Progenitor cell of endocrine pancreas (in vitro differentiated cells): ENCODE results near the gene WDR27. TPM values are rescaled to one million over a fixed set of nuclear protein-coding genes. Genes with fewer than 3 reads are reported as not detected.
A peak's percentile ranks its signal among the peaks of the same experiment; 100 is the strongest.

Source experiments
- DNase-seq: peaks from one replicate; pipeline ENCODE4 v3.0.0; 2021; ENCODE audit warnings: low spot score; ENCODE audit not compliant: unreplicated experiment
- H3K27ac Mint-ChIP-seq: 2 replicates; pipeline ENCODE4 v1.8.0; 2021; ENCODE audit warnings: mild to moderate bottlenecking, moderate library complexity, mixed read lengths
- H3K27me3 Mint-ChIP-seq: 2 replicates; pipeline ENCODE4 v1.8.0; 2021; ENCODE audit warnings: mixed read lengths
- H3K36me3 Mint-ChIP-seq: 2 replicates; pipeline ENCODE4 v1.8.0; 2022; ENCODE audit warnings: mixed read lengths; ENCODE audit not compliant: insufficient read depth
- H3K4me1 Mint-ChIP-seq: 2 replicates; pipeline ENCODE4 v1.8.0; 2021; ENCODE audit warnings: low read depth, mixed read lengths
- H3K4me3 Mint-ChIP-seq: 2 replicates; pipeline ENCODE4 v1.8.0; 2021; ENCODE audit warnings: low read depth, mild to moderate bottlenecking, moderate library complexity, mixed read lengths
- H3K9me3 Mint-ChIP-seq: 2 replicates; pipeline ENCODE4 v1.8.0; 2021; ENCODE audit warnings: low read depth, mixed read lengths
- CTCF ChIP-seq: fragments of 200-600 bp; sonication (generic); IDR thresholded peaks from one replicate; pipeline ENCODE4 v1.5.0; 2021; ENCODE audit warnings: antibody characterized with exemption, mild to moderate bottlenecking; ENCODE audit not compliant: unreplicated experiment
- total RNA-seq: library from RNA; stranded (reverse); gene quantifications from 2 replicates; pipeline ENCODE4 v1.2.1, GENCODE V29; 2021

WDR27 gene
- total RNA-seq, 1 donor from 2014 or later, result 123 TPM

- Mint-ChIP-seq H3K4me3 (no peak overlapping the region), H3K9me3 (no peaks in the 10 kb centered on the region), H3K36me3 (no peaks in the 10 kb centered on the region), H3K27ac (peak overlapping the region; percentile 74), H3K27me3 (peaks cover 3% of the 10 kb centered on the region), H3K4me1 (peaks cover 10% of the 10 kb centered on the region)
- TF ChIP-seq CTCF, result no peak
- DNase-seq, result no peak
These were observed 248.8 kb downstream of the WDR27 start for GRCh38 chr6:169452869-169453620.

- peaks cover 3% of the 10 kb centered on the region for H3K27me3 Mint-ChIP-seq
- H3K4me3 Mint-ChIP-seq, result no peak overlapping the region
- no peaks in the 10 kb centered on the region for H3K9me3 Mint-ChIP-seq
- DNase-seq, result no peak
- no peak for TF ChIP-seq CTCF
- peaks cover 10% of the 10 kb centered on the region for H3K4me1 Mint-ChIP-seq
- H3K36me3 Mint-ChIP-seq, result no peaks in the 10 kb centered on the region
- peak overlapping the region; percentile 37 for H3K27ac Mint-ChIP-seq
These were observed 249.5 kb downstream of the WDR27 start for GRCh38 chr6:169452117-169452868.

- peaks cover 3% of the 10 kb centered on the region for H3K27me3 Mint-ChIP-seq
- H3K4me3 Mint-ChIP-seq, result no peak overlapping the region
- H3K4me1 Mint-ChIP-seq, result peaks cover 12% of the 10 kb centered on the region
- H3K9me3 Mint-ChIP-seq, result no peaks in the 10 kb centered on the region
- no peak overlapping the region for H3K27ac Mint-ChIP-seq
- DNase-seq, result no peak
- TF ChIP-seq CTCF, result no peak
- H3K36me3 Mint-ChIP-seq, result no peaks in the 10 kb centered on the region
These were observed 250.6 kb downstream of the WDR27 start for GRCh38 chr6:169451065-169451838.

GRCh38 chr6:169450097-169450496 is 251.7 kb downstream of the WDR27 start:
- Mint-ChIP-seq H3K4me1 (peaks cover 18% of the 10 kb centered on the region), H3K27ac (no peak overlapping the region), H3K36me3 (no peaks in the 10 kb centered on the region), H3K4me3 (no peak overlapping the region), H3K27me3 (peaks cover 3% of the 10 kb centered on the region), H3K9me3 (no peaks in the 10 kb centered on the region)
- no peak for TF ChIP-seq CTCF
- no peak for DNase-seq

GRCh38 chr6:169449221-169449620 is 252.6 kb downstream of the WDR27 start:
- Mint-ChIP-seq H3K27ac (no peak overlapping the region), H3K4me3 (no peak overlapping the region)

More at GRCh38 chr6:169449221-169449620, 252.6 kb downstream of the WDR27 start:
- no peaks in the 10 kb centered on the region for H3K36me3 Mint-ChIP-seq
- no peak for TF ChIP-seq CTCF
- H3K27me3 Mint-ChIP-seq, result peaks cover 3% of the 10 kb centered on the region
- peaks cover 9% of the 10 kb centered on the region for H3K4me1 Mint-ChIP-seq
- H3K9me3 Mint-ChIP-seq, result no peaks in the 10 kb centered on the region
- no peak for DNase-seq
